HEK293T (cell line): ENCODE measurements around the gene GABBR2.

Source experiments
- CTBP1 ChIP-seq: fragments of 450-650 bp; IDR thresholded peaks from 2 replicates; pipeline ENCODE4 v1.6.1; 2016; ENCODE audit warnings: borderline replicate concordance
- ELF4 ChIP-seq: fragments of 450-650 bp; IDR thresholded peaks from 2 replicates; pipeline ENCODE4 v1.6.1; 2017; ENCODE audit warnings: antibody characterized with exemption
- SP1 ChIP-seq: fragments of 450-650 bp; IDR thresholded peaks from 2 replicates; pipeline ENCODE4 v1.6.1; 2017
- SUZ12 ChIP-seq: fragments of 450-650 bp; IDR thresholded peaks from 2 replicates; pipeline ENCODE4 v1.6.1; 2016; ENCODE audit warnings: mild to moderate bottlenecking

DNA sequence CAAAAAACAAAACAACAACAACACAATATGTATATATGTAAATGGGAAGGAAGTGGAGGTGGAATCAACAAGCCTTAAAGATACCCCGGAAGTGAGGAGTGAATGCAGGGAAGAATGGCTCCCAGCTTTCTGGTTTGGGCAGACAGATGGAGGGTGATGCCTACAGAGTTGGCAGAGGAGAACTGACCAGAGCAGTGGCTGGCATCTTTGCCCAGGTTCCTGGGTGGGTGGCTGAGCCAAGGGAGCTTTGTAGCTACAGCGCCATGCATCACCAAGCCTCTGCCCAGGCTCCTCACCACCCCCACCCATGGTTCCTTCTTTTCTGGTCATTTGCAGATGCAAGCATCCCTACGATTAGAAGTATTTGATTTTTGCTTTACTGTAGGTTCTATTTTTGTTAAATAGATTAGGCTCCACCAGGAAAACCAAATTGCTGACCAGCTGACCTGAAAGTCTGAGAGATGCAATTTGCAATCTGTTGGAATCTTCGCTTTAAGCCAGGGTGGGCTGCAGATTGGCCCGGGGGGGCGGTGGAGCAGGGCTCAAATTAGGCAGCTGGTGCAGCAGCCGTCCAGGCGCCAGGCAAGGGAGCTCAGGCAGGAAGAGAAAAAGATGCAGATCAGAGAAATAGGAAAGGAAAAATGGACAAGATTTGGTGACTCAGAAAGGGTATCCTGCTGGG lies 290.0 kb downstream of the GABBR2 start:
- TF ChIP-seq CTBP1 (no peak), SUZ12 (no peak), SP1 (no peak), ELF4 (no peak)
